ENCODE data around the gene PELI2. TPM values are rescaled to one million over a fixed set of nuclear protein-coding genes. Genes with fewer than 3 reads are reported as not detected.

Gene PELI2
- polyA plus RNA-seq, 1 donor (not counting 4 experiments of a cell fraction or from before 2014, with no cell fraction given): not detected

- Histone ChIP-seq H3K27me3 (ENCODE audit: control insufficient read depth, extremely low read depth, insufficient read depth, low read length) (no peaks in the 10 kb centered on the region), H3K9ac (ENCODE audit: control insufficient read depth, extremely low read depth, insufficient read depth, low read length) (no peak overlapping the region), H3K9me1 (ENCODE audit: control insufficient read depth, extremely low read depth, insufficient read depth, low read length) (no peaks in the 10 kb centered on the region), H3K79me2 (ENCODE audit: control insufficient read depth, insufficient read depth, low read length) (no peaks in the 10 kb centered on the region), H2AFZ (ENCODE audit: control insufficient read depth, low read length) (no peak overlapping the region), H3K4me1 (ENCODE audit: control insufficient read depth, extremely low read depth, insufficient read depth, low read length) (peaks cover 3% of the 10 kb centered on the region), H3K4me2 (ENCODE audit: control insufficient read depth, extremely low read depth, insufficient read depth, low read depth, low read length) (no peak overlapping the region), H3K36me3 (ENCODE audit: control insufficient read depth in 2 of 2, extremely low read depth in 1 of 2, insufficient read depth in 2 of 2, low read length in 2 of 2) (no peaks in the 10 kb centered on the region), H3K4me3 (ENCODE audit: control insufficient read depth in 2 of 3, extremely low read depth in 1 of 3, insufficient read depth in 2 of 3, low read depth in 1 of 3, low read length in 3 of 3) (no peak overlapping the region), H3K9me3 (ENCODE audit: control insufficient read depth, low read depth, low read length) (no peaks in the 10 kb centered on the region), H3K27ac (ENCODE audit: control insufficient read depth, insufficient read depth, low read length) (no peak overlapping the region), H4K20me1 (ENCODE audit: control insufficient read depth, extremely low read depth, insufficient read depth, low read length) (no peaks in the 10 kb centered on the region)
- DNase-seq (ENCODE audit: low read depth, low spot score) (no peak), FAIRE-seq (no peak)
- TF ChIP-seq CTCF (optimal IDR thresholded peaks at IDR 0.05 in 1 of 3, IDR thresholded peaks at IDR 0.05 in 1 of 3, conservative IDR thresholded peaks at IDR 0.05 in 1 of 3; ENCODE audit: extremely low read depth in 1 of 3, insufficient read depth in 2 of 3, low read length in 3 of 3): no peak
- TF ChIP-seq EZH2 (IDR thresholded peaks at IDR 0.05; ENCODE audit: low read length): no peak
- dilution Hi-C loops (cut with MboI; ENCODE audit: extremely low pct_ligation_motif_present, low sequenced_read_pairs): no loop called here
Measured at GRCh38 chr14:56273155-56273554, 154.9 kb downstream of the PELI2 start.

GRCh38 chr14:56273951-56274350 is 155.7 kb downstream of the PELI2 start:
- DNase-seq (ENCODE audit: low read depth, low spot score): no peak
- no peaks in the 10 kb centered on the region for H3K4me1 ChIP-seq (ENCODE audit: control insufficient read depth, extremely low read depth, insufficient read depth, low read length)
- H3K4me2 ChIP-seq (ENCODE audit: control insufficient read depth, extremely low read depth, insufficient read depth, low read depth, low read length): no peak overlapping the region
- H3K4me3 ChIP-seq (ENCODE audit: control insufficient read depth in 2 of 3, extremely low read depth in 1 of 3, insufficient read depth in 2 of 3, low read depth in 1 of 3, low read length in 3 of 3): no peak overlapping the region
- no peaks in the 10 kb centered on the region for H3K9me1 ChIP-seq (ENCODE audit: control insufficient read depth, extremely low read depth, insufficient read depth, low read length)
- no peak overlapping the region for H3K27ac ChIP-seq (ENCODE audit: control insufficient read depth, insufficient read depth, low read length)
- FAIRE-seq: no peak
- no peaks in the 10 kb centered on the region for H3K27me3 ChIP-seq (ENCODE audit: control insufficient read depth, extremely low read depth, insufficient read depth, low read length)
- H3K9me3 ChIP-seq (ENCODE audit: control insufficient read depth, low read depth, low read length): no peaks in the 10 kb centered on the region
- TF ChIP-seq CTCF (optimal IDR thresholded peaks at IDR 0.05 in 1 of 3, IDR thresholded peaks at IDR 0.05 in 1 of 3, conservative IDR thresholded peaks at IDR 0.05 in 1 of 3; ENCODE audit: extremely low read depth in 1 of 3, insufficient read depth in 2 of 3, low read length in 3 of 3) (no peak), EZH2 (IDR thresholded peaks at IDR 0.05; ENCODE audit: low read length) (no peak)
- no peak overlapping the region for H3K9ac ChIP-seq (ENCODE audit: control insufficient read depth, extremely low read depth, insufficient read depth, low read length)
- dilution Hi-C loops (cut with MboI; ENCODE audit: extremely low pct_ligation_motif_present, low sequenced_read_pairs): no loop called here
- no peak overlapping the region for H2AFZ ChIP-seq (ENCODE audit: control insufficient read depth, low read length)
- H3K36me3 ChIP-seq (ENCODE audit: control insufficient read depth in 2 of 2, extremely low read depth in 1 of 2, insufficient read depth in 2 of 2, low read length in 2 of 2): no peaks in the 10 kb centered on the region
- H3K79me2 ChIP-seq (ENCODE audit: control insufficient read depth, insufficient read depth, low read length): no peaks in the 10 kb centered on the region
- no peaks in the 10 kb centered on the region for H4K20me1 ChIP-seq (ENCODE audit: control insufficient read depth, extremely low read depth, insufficient read depth, low read length)

All from keratinocyte (primary cell).